ENCODE data around the gene BNIP5.

The BNIP5 gene

DNA sequence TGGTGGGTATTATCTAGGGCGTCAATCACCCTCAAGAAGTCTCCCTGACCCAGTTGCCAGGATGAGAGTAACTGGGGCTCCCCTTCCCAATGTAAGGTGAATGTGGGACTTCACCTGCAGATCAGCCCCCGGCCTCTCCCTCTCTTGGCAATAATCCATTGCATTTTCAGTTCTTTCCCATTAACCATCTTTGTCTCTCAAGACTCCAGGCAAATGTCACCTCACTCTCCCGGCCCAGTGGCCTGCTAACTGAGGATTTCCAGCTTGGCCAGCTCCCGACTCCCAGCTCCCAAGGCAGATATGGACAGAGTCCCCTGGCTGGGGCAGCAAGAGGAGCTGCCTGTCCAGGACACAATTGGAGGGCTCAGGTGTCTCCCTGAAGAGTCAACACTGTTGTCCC is 43.5 kb upstream of the BNIP5 start (continued):
- TF ChIP-seq, protein P1, sequence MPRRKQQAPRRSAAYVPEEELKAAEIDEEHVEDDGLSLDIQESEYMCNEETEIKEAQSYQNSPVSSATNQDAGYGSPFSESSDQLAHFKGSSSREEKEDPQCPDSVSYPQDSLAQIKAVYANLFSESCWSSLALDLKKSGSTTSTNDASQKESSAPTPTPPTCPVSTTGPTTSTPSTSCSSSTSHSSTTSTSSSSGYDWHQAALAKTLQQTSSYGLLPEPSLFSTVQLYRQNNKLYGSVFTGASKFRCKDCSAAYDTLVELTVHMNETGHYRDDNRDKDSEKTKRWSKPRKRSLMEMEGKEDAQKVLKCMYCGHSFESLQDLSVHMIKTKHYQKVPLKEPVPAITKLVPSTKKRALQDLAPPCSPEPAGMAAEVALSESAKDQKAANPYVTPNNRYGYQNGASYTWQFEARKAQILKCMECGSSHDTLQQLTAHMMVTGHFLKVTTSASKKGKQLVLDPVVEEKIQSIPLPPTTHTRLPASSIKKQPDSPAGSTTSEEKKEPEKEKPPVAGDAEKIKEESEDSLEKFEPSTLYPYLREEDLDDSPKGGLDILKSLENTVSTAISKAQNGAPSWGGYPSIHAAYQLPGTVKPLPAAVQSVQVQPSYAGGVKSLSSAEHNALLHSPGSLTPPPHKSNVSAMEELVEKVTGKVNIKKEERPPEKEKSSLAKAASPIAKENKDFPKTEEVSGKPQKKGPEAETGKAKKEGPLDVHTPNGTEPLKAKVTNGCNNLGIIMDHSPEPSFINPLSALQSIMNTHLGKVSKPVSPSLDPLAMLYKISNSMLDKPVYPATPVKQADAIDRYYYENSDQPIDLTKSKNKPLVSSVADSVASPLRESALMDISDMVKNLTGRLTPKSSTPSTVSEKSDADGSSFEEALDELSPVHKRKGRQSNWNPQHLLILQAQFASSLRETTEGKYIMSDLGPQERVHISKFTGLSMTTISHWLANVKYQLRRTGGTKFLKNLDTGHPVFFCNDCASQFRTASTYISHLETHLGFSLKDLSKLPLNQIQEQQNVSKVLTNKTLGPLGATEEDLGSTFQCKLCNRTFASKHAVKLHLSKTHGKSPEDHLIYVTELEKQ (tag by site-specific recombination; IDR thresholded peaks at IDR 0.05; ENCODE audit: borderline replicate concordance) = no peak
- TF ChIP-seq ZSCAN30 (tag by site-specific recombination; IDR thresholded peaks at IDR 0.05) (no peak), OSR2 (tag by site-specific recombination; IDR thresholded peaks at IDR 0.05) (no peak), HIC1 (tag by site-specific recombination; IDR thresholded peaks at IDR 0.05) (no peak), ZFHX2 (tag by site-specific recombination; conservative IDR thresholded peaks at IDR 0.05) (no peak), ZNF449 (tag by site-specific recombination; IDR thresholded peaks at IDR 0.05) (no peak), REST (tag by site-specific recombination; IDR thresholded peaks at IDR 0.05) (no peak), ZNF223 (tag by site-specific recombination; IDR thresholded peaks at IDR 0.05) (no peak), RBAK (tag by site-specific recombination; IDR thresholded peaks at IDR 0.05) (no peak)

DNA sequence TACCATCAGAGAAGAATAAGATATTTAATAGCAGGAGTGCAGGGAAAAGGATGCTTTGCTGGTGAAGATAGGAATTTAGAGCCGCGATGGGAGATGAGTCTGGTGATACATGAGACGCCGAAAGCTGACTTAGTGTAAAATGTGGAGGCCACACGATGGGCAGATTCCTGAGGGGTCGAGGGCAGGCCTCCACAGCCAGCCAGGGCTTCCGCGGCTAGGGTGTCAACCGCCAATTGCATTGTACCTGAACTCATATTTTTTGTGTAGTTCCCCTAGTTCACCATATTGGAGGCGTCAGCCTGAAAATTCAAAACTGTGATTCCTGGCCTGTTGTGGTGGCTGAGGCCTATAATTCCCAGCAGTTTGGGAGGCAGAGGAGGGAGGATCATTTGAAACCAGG is 42.2 kb upstream of the BNIP5 start:
- H3K4me1 ChIP-seq (ENCODE audit: control insufficient read depth, insufficient read depth, low read length) = no peaks in the 10 kb centered on the region; the same call in 1 of the 2 replicates
- H3K36me3 ChIP-seq (ENCODE audit: control insufficient read depth in 2 of 2, insufficient read depth in 1 of 2, low read length in 2 of 2) = no peaks in the 10 kb centered on the region
- TF ChIP-seq SCRT1 (tag by site-specific recombination; IDR thresholded peaks at IDR 0.05; ENCODE audit: borderline replicate concordance) = no peak
- TF ChIP-seq OSR2 (tag by site-specific recombination; IDR thresholded peaks at IDR 0.05) = no peak
- no peak for TF ChIP-seq ZNF266 (tag by site-specific recombination; IDR thresholded peaks at IDR 0.05; ENCODE audit: low read depth)
- TF ChIP-seq ZNF23 (tag by site-specific recombination; IDR thresholded peaks at IDR 0.05; ENCODE audit: borderline replicate concordance) = no peak
- no peak for TF ChIP-seq SCRT2 (tag by site-specific recombination; IDR thresholded peaks at IDR 0.05)
- TF ChIP-seq HOXD13 (CRISPR knock-in tag; IDR thresholded peaks at IDR 0.05; ENCODE audit: borderline replicate concordance) = no peak
- TF ChIP-seq, protein P2, sequence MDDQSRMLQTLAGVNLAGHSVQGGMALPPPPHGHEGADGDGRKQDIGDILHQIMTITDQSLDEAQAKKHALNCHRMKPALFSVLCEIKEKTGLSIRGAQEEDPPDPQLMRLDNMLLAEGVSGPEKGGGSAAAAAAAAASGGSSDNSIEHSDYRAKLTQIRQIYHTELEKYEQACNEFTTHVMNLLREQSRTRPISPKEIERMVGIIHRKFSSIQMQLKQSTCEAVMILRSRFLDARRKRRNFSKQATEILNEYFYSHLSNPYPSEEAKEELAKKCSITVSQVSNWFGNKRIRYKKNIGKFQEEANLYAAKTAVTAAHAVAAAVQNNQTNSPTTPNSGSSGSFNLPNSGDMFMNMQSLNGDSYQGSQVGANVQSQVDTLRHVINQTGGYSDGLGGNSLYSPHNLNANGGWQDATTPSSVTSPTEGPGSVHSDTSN (CRISPR knock-in tag; IDR thresholded peaks at IDR 0.05) = no peak
- no peak for TF ChIP-seq ZNF585B (tag by site-specific recombination; IDR thresholded peaks at IDR 0.05)
- TF ChIP-seq, protein P3, sequence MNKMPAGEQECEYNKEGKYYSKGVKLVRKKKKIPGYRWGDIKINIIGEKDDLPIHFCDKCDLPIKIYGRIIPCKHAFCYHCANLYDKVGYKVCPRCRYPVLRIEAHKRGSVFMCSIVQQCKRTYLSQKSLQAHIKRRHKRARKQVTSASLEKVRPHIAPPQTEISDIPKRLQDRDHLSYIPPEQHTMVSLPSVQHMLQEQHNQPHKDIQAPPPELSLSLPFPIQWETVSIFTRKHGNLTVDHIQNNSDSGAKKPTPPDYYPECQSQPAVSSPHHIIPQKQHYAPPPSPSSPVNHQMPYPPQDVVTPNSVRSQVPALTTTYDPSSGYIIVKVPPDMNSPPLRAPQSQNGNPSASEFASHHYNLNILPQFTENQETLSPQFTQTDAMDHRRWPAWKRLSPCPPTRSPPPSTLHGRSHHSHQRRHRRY (tag by site-specific recombination; IDR thresholded peaks at IDR 0.05) = no peak
- no peak for TF ChIP-seq ZNF423 (tag by site-specific recombination; IDR thresholded peaks at IDR 0.05)
- no peak for TF ChIP-seq ZNF501 (tag by site-specific recombination; IDR thresholded peaks at IDR 0.05)
- CTCF ChIA-PET = no interaction called here
- no peak overlapping the region for H3K4me3 ChIP-seq (ENCODE audit: low read depth, low read length)
- POLR2A ChIA-PET = no interaction called here
- no peak overlapping the region for H3K27ac ChIP-seq (ENCODE audit: extremely low read depth, low read depth, low read length)
- no peaks in the 10 kb centered on the region for H3K9me3 ChIP-seq (ENCODE audit: control insufficient read depth, insufficient read depth, low read depth, low read length)
